Gastrocnemius medialis (tissue), 4 donors: ENCODE measurements around the gene CASK.

Experiments
- POLR2A ChIP-seq, 2 donors: fragments of 450-650 bp; IDR thresholded peaks; one replicate each; pipeline ENCODE4 v1.6.1; 2017; ENCODE audit warnings: antibody characterized with exemption in 2 of 2, mild to moderate bottlenecking in 2 of 2, moderate library complexity in 2 of 2
- TF ChIP-seq, protein P1 (sequence below), 5 experiments: fragments of 450-650 bp in 3 of 5; fragments of 200-600 bp in 2 of 5; sonication (generic) in 2 of 5; IDR thresholded peaks in 4 of 5; conservative IDR thresholded peaks in 1 of 5; 1 replicate in 4 of 5; 2 replicates in 1 of 5; pipeline ENCODE4 v1.5.1; 2016 to 2019; ENCODE audit warnings: antibody characterized with exemption in 5 of 5, mild to moderate bottlenecking in 3 of 5, moderate library complexity in 3 of 5

DNA sequence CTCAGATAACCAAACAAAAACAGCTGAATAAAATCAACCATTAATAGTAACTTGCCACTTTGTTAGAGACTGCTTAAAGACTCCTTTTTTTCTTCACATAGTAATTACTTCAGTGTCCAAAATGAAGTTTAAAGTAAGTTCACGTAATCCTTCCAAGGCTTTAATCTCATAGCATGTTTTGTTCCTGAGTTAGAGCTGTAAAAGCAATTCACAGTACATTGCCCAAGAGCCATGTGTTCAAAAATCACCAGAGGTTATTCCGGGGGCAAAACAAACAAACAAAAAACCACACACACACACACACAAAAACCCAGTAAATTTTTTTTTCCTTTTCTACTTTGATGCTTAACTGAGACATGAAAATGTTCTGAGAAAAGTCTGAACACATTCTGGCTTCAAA lies 193.3 kb downstream of the CASK start:
- no peak for TF ChIP-seq POLR2A (IDR thresholded peaks at IDR 0.05)
- TF ChIP-seq, protein P1, sequence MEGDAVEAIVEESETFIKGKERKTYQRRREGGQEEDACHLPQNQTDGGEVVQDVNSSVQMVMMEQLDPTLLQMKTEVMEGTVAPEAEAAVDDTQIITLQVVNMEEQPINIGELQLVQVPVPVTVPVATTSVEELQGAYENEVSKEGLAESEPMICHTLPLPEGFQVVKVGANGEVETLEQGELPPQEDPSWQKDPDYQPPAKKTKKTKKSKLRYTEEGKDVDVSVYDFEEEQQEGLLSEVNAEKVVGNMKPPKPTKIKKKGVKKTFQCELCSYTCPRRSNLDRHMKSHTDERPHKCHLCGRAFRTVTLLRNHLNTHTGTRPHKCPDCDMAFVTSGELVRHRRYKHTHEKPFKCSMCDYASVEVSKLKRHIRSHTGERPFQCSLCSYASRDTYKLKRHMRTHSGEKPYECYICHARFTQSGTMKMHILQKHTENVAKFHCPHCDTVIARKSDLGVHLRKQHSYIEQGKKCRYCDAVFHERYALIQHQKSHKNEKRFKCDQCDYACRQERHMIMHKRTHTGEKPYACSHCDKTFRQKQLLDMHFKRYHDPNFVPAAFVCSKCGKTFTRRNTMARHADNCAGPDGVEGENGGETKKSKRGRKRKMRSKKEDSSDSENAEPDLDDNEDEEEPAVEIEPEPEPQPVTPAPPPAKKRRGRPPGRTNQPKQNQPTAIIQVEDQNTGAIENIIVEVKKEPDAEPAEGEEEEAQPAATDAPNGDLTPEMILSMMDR (IDR thresholded peaks at IDR 0.05 in 4 of 5, conservative IDR thresholded peaks at IDR 0.05 in 1 of 5): no peak
